ENCODE data around the gene TDO2.

Gene TDO2

GRCh38 chr4:155954118-155954685 is 50.7 kb downstream of the TDO2 start:
- DNase-seq (ENCODE audit: low read depth), result no peak

GRCh38 chr4:155954939-155955338 is 51.4 kb downstream of the TDO2 start:
- DNase-seq (ENCODE audit: low read depth), result no peak

GRCh38 chr4:155956461-155956860 is 53.0 kb downstream of the TDO2 start:
- no peak for DNase-seq (ENCODE audit: low read depth)

- DNase-seq (ENCODE audit: low read depth), result no peak
Observed at GRCh38 chr4:155959417-155959816, 55.9 kb downstream of the TDO2 start.

- DNase-seq (ENCODE audit: low read depth), result no peak
Observed at GRCh38 chr4:155960522-155960921, 57.0 kb downstream of the TDO2 start.

- DNase-seq (ENCODE audit: low read depth), result no peak
Observed at GRCh38 chr4:155961575-155961974, 58.1 kb downstream of the TDO2 start.

GRCh38 chr4:155962767-155963166 is 59.3 kb downstream of the TDO2 start:
- DNase-seq (ENCODE audit: low read depth), result no peak

GRCh38 chr4:155964016-155964891 is 60.8 kb downstream of the TDO2 start:
- DNase-seq (ENCODE audit: low read depth), result no peak

- DNase-seq (ENCODE audit: low read depth), result no peak
Observed at GRCh38 chr4:155966171-155966570, 62.7 kb downstream of the TDO2 start.

GRCh38 chr4:155966731-155967395 is 63.4 kb downstream of the TDO2 start:
- DNase-seq (ENCODE audit: low read depth), result no peak

All from stimulated activated CD8-positive, alpha-beta memory T cell treated with anti-CD3 and anti-CD28 coated beads, Interleukin-4, amount 100 ng/mL, for 24 hours (primary cell).